ENCODE data around the gene CRISP1.
"Not testable (repeated sequence)": the region's sequence is repeated elsewhere in the genome, so short reads cannot be mapped to it uniquely, and the experiment has no call there.

The CRISP1 gene

DNA sequence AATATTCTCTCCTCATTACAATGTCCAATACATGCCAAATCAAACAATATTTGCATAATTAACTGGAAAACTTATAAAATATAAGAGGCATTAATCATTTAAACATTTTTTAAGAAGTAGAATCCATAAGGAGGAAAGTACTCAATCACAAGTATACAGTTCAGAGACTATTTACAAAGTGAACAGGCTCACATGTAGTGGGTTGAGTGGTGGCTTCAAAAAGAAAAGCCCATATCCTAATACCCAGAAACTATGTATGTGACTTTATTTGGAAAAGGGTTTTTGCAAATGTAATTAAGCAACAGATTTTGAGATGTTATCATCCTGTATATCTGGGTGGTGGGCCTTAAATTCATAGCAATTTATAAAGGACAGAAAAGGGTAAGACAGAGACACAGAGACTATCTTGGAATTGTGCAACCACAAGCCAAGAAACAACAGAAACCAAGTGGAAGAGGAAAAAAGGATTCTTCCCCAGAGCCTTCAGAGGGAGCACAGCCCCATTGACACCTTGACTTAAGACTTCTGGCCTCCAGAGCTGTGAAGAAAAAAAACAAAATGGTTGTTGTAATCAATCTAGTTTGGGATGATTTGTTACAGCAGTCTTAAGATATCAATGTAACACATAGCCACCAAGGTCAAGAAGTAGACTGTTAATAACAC, 32.7 kb upstream of the CRISP1 start:
- no peak for TF ChIP-seq CTCF (IDR thresholded peaks at IDR 0.05)
- Histone ChIP-seq H3K79me2 (no peaks in the 10 kb centered on the region), H3K27me3 (ENCODE audit: control insufficient read depth, insufficient read depth, low read length) (no peaks in the 10 kb centered on the region)

GRCh38 chr6:49895553-49895952, 29.2 kb upstream of the CRISP1 start:
- H3K79me2 ChIP-seq; H3K9ac ChIP-seq; H3K36me3 ChIP-seq (ENCODE audit: control insufficient read depth, insufficient read depth, low read length); H3K4me2 ChIP-seq (ENCODE audit: low read length); H2AFZ ChIP-seq; H3K4me1 ChIP-seq; H3K9me3 ChIP-seq (ENCODE audit: control insufficient read depth, low read length); H3K27ac ChIP-seq; H3K4me3 ChIP-seq (ENCODE audit: low read depth, low read length); H3K27me3 ChIP-seq (ENCODE audit: control insufficient read depth, insufficient read depth, low read length): not testable (repeated sequence)

More for the DNA sequence above, 32.7 kb upstream of the CRISP1 start:
- H3K4me1 ChIP-seq: no peaks in the 10 kb centered on the region
- H3K9ac ChIP-seq: no peak overlapping the region
- no peak overlapping the region for H2AFZ ChIP-seq
- H3K4me2 ChIP-seq (ENCODE audit: low read length): no peak overlapping the region
- no peaks in the 10 kb centered on the region for H3K9me3 ChIP-seq (ENCODE audit: control insufficient read depth, low read length)
- H3K36me3 ChIP-seq (ENCODE audit: control insufficient read depth, insufficient read depth, low read length): no peaks in the 10 kb centered on the region
- no peak overlapping the region for H3K27ac ChIP-seq
- H3K4me3 ChIP-seq (ENCODE audit: low read depth, low read length): no peak overlapping the region

DNA sequence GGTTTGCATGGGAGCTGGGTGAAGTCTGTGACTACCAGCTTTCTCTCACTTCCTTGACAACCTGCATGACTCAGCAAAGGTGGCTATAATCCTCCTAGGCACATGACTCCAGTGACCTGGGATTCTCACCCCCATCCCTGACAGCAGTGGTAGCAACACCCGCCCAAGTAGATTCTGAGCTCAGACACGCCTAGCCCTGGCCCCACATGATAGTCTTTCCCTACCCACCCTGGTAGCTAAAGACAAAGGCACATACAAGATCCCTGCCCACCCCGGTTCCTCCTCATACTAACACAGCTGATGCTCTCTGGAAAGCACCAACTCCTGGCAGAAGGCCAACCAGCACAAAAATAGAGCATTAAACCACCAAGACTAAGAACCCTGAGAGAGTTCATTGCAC, 25.9 kb upstream of the CRISP1 start:
- Histone ChIP-seq H3K79me2 (no peaks in the 10 kb centered on the region), H3K9me3 (ENCODE audit: control insufficient read depth, low read length) (no peaks in the 10 kb centered on the region), H3K9ac (no peak overlapping the region), H3K27me3 (ENCODE audit: control insufficient read depth, insufficient read depth, low read length) (no peaks in the 10 kb centered on the region), H2AFZ (no peak overlapping the region), H3K36me3 (ENCODE audit: control insufficient read depth, insufficient read depth, low read length) (no peaks in the 10 kb centered on the region), H3K4me1 (no peaks in the 10 kb centered on the region), H3K27ac (no peak overlapping the region), H3K4me3 (ENCODE audit: low read depth, low read length) (no peak overlapping the region), H3K4me2 (ENCODE audit: low read length) (no peak overlapping the region)
- no peak for TF ChIP-seq CTCF (IDR thresholded peaks at IDR 0.05)

- Histone ChIP-seq H3K4me3 (ENCODE audit: low read depth, low read length) (no peak overlapping the region), H3K36me3 (ENCODE audit: control insufficient read depth, insufficient read depth, low read length) (no peaks in the 10 kb centered on the region), H3K9ac (no peak overlapping the region), H3K79me2 (no peaks in the 10 kb centered on the region), H3K27ac (no peak overlapping the region), H3K4me1 (no peaks in the 10 kb centered on the region), H3K27me3 (ENCODE audit: control insufficient read depth, insufficient read depth, low read length) (no peaks in the 10 kb centered on the region), H2AFZ (no peak overlapping the region), H3K4me2 (ENCODE audit: low read length) (no peak overlapping the region), H3K9me3 (ENCODE audit: control insufficient read depth, low read length) (no peaks in the 10 kb centered on the region)
- TF ChIP-seq CTCF (IDR thresholded peaks at IDR 0.05): no peak
These were observed 24.7 kb upstream of the CRISP1 start for GRCh38 chr6:49890988-49891387.

GRCh38 chr6:49888742-49889431, 22.6 kb upstream of the CRISP1 start:
- H3K4me2 ChIP-seq (ENCODE audit: low read length): no peak overlapping the region
- no peak overlapping the region for H2AFZ ChIP-seq
- H3K27me3 ChIP-seq (ENCODE audit: control insufficient read depth, insufficient read depth, low read length): no peaks in the 10 kb centered on the region
- no peaks in the 10 kb centered on the region for H3K9me3 ChIP-seq (ENCODE audit: control insufficient read depth, low read length)
- no peaks in the 10 kb centered on the region for H3K4me1 ChIP-seq
- TF ChIP-seq CTCF (IDR thresholded peaks at IDR 0.05): no peak
- H3K79me2 ChIP-seq: no peaks in the 10 kb centered on the region
- H3K4me3 ChIP-seq (ENCODE audit: low read depth, low read length): no peak overlapping the region
- no peaks in the 10 kb centered on the region for H3K36me3 ChIP-seq (ENCODE audit: control insufficient read depth, insufficient read depth, low read length)
- H3K9ac ChIP-seq: no peak overlapping the region
- H3K27ac ChIP-seq: no peak overlapping the region

All from parathyroid adenoma (tissue), 2 donors.